ENCODE data around the gene RUVBL1.

Gene RUVBL1

DNA sequence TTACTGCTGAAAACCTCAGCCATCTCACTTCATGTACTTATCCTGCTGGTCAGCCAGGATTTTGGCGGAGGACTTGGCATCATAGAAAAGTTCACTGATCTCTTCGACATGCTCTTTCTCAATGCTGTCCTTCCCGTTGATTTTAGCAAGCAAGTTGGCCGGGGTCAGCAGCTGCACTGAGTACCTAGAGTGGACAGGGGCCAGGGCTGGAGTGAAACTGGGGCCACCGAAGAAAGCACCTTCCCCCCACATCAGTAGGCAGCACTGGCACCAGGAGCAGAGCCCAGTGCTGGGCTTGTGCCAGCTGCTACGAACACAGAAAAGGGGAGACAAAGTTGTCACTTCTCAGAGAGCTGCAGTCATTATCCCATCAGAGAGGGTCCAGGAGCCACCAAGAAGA, 42.4 kb downstream of the RUVBL1 start:
- no peak for DNase-seq

DNA sequence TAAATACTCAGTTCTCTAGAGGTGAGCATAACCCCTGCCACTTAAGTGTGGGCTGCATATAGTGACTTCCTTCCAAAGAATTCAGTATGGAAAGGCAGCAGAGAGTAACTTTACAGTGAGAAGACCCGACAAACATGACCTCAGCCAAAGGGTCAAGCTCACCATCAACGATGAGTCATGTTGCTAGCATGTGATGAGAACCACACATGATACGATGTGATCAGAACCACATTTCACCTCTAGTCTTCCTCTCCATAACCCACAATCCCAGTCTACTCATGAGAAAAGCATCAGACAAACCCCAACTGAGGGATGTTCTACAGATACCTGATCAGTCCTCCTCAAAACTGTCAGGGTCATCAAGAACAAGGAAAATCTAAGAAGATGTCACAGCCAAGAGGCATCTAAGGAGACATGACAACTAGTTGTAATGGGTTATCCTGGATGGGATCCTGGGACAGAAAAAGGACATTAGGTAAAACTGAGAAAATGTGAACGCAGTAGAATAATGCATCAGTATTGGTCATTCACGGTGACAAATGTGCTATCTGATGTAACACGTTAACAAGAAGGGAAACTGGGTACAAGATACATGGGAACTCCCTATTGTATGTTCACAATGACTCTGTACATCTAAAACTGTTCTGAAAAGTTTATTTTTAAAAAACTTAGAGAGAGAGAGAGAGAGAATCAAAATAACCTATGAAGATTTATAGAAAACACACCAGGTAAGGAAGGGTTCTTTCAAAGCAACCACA, 43.1 kb downstream of the RUVBL1 start:
- no peak for DNase-seq

- no peak for DNase-seq
These were observed 43.8 kb downstream of the RUVBL1 start for GRCh38 chr3:128079823-128080222.

- no peak for DNase-seq
These were observed 44.7 kb downstream of the RUVBL1 start for GRCh38 chr3:128078875-128079274.

DNA sequence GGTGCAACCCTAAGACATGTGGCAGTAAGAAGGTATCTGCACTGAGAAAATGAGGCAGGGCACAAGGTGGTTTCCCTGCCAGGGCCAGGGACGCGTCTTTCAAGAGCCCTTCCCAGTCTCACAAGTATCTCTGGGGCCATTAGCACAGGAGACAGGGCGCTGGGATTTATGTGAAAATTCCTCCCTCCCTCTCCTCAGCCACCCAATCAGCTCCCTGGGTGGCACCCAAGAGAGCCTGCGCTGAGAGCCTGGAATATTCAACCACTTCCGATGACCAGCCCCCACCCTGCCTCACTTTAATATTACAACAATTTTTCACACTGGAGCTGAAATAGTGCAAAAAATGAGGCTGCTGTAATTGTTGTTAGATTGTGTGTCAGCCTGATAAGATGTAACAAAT, 45.3 kb downstream of the RUVBL1 start:
- no peak for DNase-seq

DNA sequence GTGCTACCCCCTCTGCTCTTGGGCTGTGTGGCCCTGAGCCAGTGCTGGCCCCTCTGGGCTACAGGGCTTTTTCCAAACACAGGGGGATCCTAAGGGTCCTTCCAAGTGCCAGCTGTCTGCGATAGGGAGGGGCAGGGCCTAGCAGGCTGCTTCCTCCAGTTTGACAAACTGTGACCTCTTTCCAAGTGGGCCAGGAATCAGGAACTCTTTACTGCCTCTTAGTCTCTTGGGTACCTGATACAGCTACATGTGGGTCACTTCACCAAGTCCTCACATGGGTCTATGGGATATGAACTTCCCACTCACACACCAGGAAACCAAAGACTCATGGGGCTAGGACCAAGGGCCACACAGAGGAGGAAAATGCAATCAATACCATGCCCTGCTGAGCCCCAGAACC, 45.9 kb downstream of the RUVBL1 start:
- no peak for DNase-seq

DNA sequence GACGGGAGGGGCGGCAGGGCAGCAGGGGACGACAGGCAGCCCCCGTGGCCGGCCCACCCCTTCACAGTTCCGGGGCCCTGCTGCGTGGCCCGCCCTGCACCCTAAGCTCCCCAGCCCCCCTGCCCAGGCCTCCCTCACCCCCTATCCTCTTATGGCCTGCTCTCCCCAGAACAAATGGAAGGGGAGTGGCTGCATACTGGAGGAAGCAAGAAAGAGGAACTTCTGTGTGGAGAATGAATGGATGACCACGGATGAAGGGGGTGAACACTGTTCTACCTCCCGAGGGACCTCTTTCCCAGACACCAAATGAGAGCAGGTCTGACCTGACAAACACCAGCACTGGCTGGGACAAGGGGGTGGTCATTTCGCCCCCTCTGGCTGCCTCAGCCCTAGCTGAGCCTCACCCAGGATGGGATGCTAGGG, 46.4 kb downstream of the RUVBL1 start:
- no peak for DNase-seq

- peak; percentile 34 for DNase-seq
These were observed 47.0 kb downstream of the RUVBL1 start for GRCh38 chr3:128076483-128077201.

DNA sequence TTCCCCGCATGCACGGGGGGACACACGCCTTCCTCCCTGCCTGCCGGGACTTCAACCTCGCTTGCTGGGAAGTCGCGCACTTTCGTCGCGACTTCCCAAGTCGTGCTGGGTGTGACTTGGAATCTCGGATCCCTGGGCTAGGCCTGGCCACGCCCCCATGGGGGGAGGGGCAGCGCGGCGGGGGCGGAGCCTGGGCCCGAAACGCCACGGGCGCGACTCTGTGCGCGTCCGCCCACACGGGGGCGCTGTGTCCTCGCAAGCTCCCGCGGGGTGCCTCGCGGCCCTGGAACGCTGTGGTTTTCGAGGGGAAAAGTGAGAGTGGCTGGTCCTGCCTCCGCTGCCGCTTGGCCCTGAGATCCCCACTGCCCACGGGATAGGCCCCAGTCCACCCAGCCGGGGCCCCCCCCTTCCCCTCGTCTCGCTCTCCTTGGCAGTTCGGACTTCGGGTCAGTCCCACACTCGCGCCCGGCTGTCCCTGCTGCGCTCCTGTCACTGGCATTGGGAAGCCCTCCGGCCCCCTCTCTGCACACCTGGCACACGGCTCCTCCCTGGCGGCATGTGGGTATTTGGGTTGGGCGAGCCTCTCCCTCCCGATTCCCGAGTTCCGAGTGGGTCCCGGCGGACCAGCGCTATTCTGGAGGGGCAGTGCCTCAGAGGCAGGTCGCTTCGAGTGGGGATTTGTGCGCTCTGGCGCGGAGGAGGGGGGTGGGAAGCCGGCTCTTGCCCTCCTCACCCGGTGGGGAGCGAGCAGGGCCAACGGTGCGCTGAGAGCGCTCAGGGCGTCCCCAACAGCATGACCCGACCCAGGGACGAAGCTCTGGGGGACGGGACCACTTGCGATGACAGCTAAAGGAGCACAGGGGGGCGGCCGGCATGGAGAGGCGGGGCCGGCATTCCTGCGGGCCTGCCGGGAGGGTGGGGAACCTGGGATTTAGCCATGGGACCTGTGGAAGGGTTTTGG, 47.8 kb downstream of the RUVBL1 start:
- peak; percentile 85 for DNase-seq

GRCh38 chr3:128074851-128075521, 48.6 kb downstream of the RUVBL1 start:
- no peak for DNase-seq

DNA sequence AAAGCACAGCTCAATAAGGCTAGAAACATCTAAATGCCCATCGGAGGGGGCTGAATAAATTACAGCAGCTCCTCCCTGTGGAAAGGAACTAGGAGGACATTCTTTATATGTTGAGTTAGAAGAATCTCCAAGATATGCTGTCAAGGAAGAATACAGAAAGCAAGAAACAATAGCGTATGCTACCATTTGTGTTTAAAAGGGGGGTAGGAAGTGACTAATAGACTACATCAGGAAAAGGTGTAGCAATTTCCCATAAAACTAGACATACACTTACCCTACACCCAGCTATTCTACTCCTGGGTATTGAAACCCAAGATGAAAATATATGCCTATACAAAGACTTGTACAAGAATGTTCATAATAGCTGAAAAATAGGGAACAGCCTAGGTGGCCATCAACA, 49.8 kb downstream of the RUVBL1 start:
- no peak for DNase-seq

DNA sequence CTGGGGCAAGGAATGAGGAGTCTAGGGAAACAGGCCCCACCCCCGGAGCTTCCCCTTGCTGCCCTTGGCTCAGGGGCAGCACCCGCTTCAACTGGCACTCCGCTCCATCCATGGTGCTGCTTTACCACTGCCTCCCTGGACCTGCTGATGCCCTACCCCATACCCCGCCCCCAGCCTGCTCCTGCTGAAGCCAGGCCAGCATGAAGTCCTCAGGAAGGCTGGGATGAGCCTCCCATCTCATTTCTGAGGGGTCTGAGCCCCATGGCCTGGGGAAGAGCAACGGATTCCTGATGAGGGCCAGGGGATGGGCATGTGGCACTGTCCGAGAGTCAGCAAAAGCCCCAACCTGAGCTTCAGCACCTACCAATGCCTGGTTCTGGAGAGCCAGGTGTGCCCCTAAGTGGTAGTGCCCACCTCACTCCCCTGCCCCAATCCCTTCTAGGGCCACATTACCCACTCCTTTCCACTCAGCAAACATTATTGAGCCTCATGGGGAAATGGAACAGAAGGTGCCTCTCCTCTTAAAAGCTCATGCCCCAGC, 50.4 kb downstream of the RUVBL1 start:
- no peak for DNase-seq

DNA sequence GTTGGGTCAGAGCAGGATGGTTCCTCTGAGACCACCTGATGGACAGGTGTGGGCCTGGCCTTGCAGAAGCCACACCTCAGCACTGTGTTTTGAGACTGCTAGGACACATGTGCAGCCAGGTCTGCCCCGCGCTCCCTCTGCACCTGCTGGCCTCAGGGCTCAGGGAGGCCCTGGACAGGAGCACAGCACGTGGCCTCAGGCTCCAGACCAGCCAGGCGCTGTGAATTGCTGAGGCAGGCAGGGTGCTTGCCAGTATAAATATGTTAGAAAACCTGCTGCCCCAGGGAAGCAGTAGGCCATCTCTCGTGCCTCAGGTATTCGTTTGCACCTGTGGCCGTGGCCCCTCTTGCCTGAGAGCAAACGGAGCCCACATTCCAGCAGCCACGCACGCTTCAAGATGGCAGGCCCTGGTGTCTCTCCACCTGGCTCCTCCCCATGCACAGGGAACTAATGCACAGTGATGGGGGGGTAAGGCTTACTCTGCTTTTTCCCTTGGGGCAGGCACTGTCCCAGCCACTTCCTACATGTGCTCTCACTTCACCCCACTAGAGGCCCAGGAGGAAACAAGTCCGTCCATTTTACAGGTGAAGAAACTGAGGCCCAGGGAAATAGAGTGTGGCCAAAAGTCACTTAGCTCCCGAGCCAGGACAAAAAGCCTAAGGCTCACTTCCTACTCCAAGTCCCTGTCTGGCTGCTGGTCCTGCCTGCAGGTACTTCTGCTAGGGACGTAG, 51.0 kb downstream of the RUVBL1 start:
- DNase-seq, result no peak

DNA sequence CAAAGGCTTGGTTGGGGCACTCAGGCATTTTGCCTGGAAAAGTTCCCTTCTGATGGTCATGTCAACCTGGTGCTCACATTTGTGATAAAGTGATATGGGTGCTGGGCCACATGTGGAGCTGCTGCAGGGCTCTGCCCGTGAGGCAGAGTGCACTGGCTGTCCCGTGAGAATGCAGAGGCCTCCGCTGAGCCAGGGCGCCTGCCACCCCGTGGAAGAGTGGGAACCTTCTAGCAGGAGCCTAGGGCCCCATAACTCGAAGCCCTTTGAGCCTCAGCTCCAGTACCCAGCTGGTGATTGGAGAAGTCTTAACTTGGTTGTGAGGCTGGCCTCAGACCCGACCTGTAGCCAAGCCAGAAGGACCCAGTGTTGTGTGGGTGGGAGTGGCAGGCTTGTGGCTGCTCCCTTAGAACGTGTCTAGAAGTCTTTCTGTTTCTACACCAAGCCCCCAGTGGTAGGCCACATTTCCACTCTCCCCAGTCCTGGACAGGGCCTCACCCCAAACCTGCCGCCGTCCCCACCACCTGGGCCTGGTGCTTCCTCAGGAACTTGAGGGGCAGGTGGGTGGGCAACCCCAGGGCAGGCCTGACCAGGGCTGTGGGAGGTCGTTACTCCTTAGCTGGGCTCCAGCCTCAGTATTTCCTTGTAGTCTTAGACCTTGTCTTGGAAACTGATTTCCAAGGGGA, 51.7 kb downstream of the RUVBL1 start:
- no peak for DNase-seq

GRCh38 chr3:128070898-128071591, 52.6 kb downstream of the RUVBL1 start:
- DNase-seq, result no peak

GRCh38 chr3:128069271-128069670, 54.3 kb downstream of the RUVBL1 start:
- DNase-seq, result no peak

DNA sequence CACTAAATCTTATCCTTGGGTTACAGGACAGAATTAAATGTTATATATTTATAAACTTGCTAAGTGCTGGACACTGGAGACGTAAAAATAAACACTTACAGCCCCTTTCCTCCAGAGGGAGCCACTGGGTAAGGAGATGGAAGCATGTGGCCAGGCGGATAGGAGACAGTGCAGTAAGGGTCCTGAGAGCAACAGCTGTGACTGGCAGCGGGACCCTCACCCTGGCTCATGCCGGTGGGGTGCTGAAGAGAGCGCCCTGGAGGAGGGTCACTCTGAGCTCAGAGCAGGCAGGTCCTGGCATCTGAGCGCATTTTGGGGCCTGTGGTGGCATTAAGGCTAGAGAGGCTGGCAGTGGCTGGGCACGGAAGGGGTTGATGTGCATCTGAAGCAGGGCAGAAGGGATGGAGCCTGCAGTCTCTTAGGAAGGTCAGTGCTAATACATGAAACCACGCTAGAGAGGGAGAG, 55.4 kb downstream of the RUVBL1 start:
- DNase-seq, result no peak

DNA sequence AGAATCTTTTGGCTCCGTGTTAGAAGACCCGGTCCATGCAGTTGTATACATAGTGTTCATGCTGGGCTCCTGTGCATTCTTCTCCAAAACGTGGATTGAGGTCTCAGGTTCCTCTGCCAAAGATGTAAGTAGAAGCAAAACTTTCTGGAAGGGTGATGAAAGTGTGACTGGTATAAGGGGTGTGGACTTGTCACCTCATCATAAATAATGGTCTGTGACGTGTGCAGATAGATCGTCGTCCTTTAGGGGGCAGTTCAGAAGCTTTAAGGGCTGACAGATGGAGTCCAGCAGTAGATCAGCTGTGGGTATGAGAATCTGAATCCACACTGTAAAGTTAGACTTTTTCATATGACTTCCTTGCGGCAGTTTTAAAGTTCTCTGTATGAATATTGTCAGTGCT, 56.1 kb downstream of the RUVBL1 start:
- no peak for DNase-seq

GRCh38 chr3:128066676-128067075, 56.9 kb downstream of the RUVBL1 start:
- no peak for DNase-seq

DNA sequence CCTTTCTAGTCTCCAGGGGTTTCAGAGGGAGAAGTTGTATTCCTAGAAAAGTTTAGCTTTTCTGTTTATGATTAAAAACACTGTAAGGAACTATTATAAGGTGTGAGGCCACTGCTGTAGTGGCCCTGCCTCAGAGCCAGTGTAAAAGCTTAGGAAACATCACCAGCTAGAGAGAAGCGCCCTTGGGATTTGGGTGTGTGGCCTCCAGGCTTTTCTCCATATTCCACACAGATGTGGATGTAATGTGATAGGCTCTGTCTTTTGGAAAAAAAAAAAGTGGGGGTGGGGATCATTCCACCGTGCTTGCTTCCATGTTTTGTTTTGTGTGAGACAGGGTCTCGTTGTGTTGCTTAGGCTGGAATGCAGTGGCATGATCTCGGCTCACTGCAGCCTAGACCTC, 57.5 kb downstream of the RUVBL1 start:
- no peak for DNase-seq
